ENCODE results near the gene SMARCA4.

SMARCA4 gene

GRCh38 chr19:10960314-10961072 lies at the start of gene SMARCA4:
Gene SMARCA4, plus strand, starts transcription at chr19:10961030. Its CDS starts 23,122 bp downstream, at chr19:10984152.
- H3K4me1 Mint-ChIP-seq (ENCODE audit: low read depth), result peaks cover 35% of the 10 kb centered on the region
- H3K4me3 Mint-ChIP-seq, result peak within 1 kb of the TSS; percentile 91
- no peaks in the 10 kb centered on the region for H3K9me3 Mint-ChIP-seq
- peaks cover 6% of the 10 kb centered on the region for H3K36me3 Mint-ChIP-seq (ENCODE audit: low read depth)
- no peaks in the 10 kb centered on the region for H3K27me3 Mint-ChIP-seq (ENCODE audit: low read depth)
- peak within 1 kb of the TSS; percentile 86 for H3K27ac Mint-ChIP-seq

- Mint-ChIP-seq H3K27ac (no peak overlapping the region), H3K4me3 (no peak overlapping the region), H3K27me3 (ENCODE audit: low read depth) (no peaks in the 10 kb centered on the region), H3K9me3 (no peaks in the 10 kb centered on the region), H3K4me1 (ENCODE audit: low read depth) (no peaks in the 10 kb centered on the region), H3K36me3 (ENCODE audit: low read depth) (peaks cover 7% of the 10 kb centered on the region)
Observed at GRCh38 chr19:10911579-10912363, 49.1 kb upstream of the SMARCA4 start.

GRCh38 chr19:10912619-10913018 lies 48.2 kb upstream of the SMARCA4 start:
- Mint-ChIP-seq H3K36me3 (ENCODE audit: low read depth) (peaks cover 7% of the 10 kb centered on the region), H3K9me3 (no peaks in the 10 kb centered on the region), H3K4me3 (no peak overlapping the region), H3K4me1 (ENCODE audit: low read depth) (no peaks in the 10 kb centered on the region), H3K27ac (no peak overlapping the region), H3K27me3 (ENCODE audit: low read depth) (no peaks in the 10 kb centered on the region)

- peaks cover 7% of the 10 kb centered on the region for H3K36me3 Mint-ChIP-seq (ENCODE audit: low read depth)
- H3K27me3 Mint-ChIP-seq (ENCODE audit: low read depth), result no peaks in the 10 kb centered on the region
- H3K9me3 Mint-ChIP-seq, result no peaks in the 10 kb centered on the region
- H3K4me3 Mint-ChIP-seq, result no peak overlapping the region
- H3K27ac Mint-ChIP-seq, result no peak overlapping the region
- no peaks in the 10 kb centered on the region for H3K4me1 Mint-ChIP-seq (ENCODE audit: low read depth)
Observed at GRCh38 chr19:10913716-10914340, 47.0 kb upstream of the SMARCA4 start.

GRCh38 chr19:10915130-10916091 lies 45.4 kb upstream of the SMARCA4 start:
- Mint-ChIP-seq H3K27ac (no peak overlapping the region), H3K27me3 (ENCODE audit: low read depth) (no peaks in the 10 kb centered on the region), H3K9me3 (no peaks in the 10 kb centered on the region), H3K4me1 (ENCODE audit: low read depth) (no peaks in the 10 kb centered on the region), H3K36me3 (ENCODE audit: low read depth) (peaks cover 6% of the 10 kb centered on the region), H3K4me3 (no peak overlapping the region)

DNA sequence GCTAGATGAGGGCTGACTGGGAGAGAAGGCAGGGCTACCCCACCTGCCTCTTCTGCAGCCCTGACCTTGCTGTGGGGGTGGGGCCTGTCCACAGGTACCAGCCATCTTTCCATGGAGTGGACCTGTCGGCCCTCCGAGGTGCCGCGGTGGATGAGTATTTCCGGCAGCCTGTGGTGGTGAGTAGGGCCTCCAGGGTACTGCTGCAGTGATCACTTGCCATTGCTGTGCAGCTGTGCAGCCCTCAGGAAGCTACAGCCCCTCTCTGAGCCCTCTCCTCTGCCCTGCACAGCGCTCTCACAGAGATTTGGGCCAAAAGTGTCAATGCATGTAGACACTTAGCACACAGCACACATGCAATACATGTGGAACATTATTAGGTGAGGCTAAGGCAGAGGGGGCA lies 44.2 kb upstream of the SMARCA4 start:
- Mint-ChIP-seq H3K4me3 (no peak overlapping the region), H3K9me3 (no peaks in the 10 kb centered on the region), H3K36me3 (ENCODE audit: low read depth) (peaks cover 8% of the 10 kb centered on the region), H3K27me3 (ENCODE audit: low read depth) (no peaks in the 10 kb centered on the region), H3K4me1 (ENCODE audit: low read depth) (no peaks in the 10 kb centered on the region), H3K27ac (no peak overlapping the region)

DNA sequence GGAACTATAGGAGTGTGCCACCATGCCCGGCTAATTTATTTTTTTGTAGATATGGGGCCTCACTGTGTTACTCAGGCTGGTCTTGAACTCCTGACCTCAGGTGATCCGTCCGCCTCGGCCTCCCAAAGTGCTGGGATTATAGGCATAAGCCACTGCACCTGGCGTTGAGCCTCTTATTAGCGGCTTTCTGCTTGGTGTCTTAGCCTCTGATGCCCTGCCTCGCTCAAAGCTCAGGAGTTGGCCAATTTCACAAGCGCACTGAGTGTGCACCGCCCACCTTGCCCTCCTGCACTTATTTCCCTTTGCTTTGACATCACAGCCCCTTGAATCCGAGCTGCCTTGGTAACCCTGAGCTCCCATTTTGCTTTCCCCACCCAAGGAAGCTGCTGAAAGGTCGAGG lies 42.5 kb upstream of the SMARCA4 start:
- Mint-ChIP-seq H3K4me3 (no peak overlapping the region), H3K9me3 (no peaks in the 10 kb centered on the region), H3K27me3 (ENCODE audit: low read depth) (no peaks in the 10 kb centered on the region), H3K27ac (no peak overlapping the region), H3K36me3 (ENCODE audit: low read depth) (peaks cover 5% of the 10 kb centered on the region), H3K4me1 (ENCODE audit: low read depth) (no peaks in the 10 kb centered on the region)

- Mint-ChIP-seq H3K36me3 (ENCODE audit: low read depth) (peaks cover 8% of the 10 kb centered on the region), H3K4me3 (no peak overlapping the region), H3K27ac (no peak overlapping the region), H3K9me3 (no peaks in the 10 kb centered on the region), H3K27me3 (ENCODE audit: low read depth) (no peaks in the 10 kb centered on the region), H3K4me1 (ENCODE audit: low read depth) (no peaks in the 10 kb centered on the region)
Observed at GRCh38 chr19:10919352-10920287, 41.2 kb upstream of the SMARCA4 start.

DNA sequence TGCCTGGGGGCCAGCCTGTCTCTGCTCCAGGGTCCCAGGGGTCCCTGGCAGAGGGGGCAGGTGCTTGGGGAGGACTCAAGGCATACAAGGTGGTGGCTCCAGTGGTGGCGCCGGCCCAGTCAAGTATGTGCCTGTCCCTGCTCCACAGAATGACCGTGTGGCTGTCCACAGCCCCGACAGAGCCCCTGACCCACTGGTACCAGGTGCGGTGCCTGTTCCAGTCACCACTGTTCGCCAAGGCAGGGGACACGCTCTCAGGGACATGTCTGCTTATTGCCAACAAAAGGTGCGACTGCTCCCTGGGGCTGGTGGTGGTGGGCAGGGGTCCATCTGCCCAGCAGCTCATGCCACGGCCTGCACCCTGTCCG lies 40.6 kb upstream of the SMARCA4 start:
- Mint-ChIP-seq H3K36me3 (ENCODE audit: low read depth) (peaks cover 9% of the 10 kb centered on the region), H3K9me3 (no peaks in the 10 kb centered on the region), H3K4me1 (ENCODE audit: low read depth) (no peaks in the 10 kb centered on the region), H3K4me3 (no peak overlapping the region), H3K27me3 (ENCODE audit: low read depth) (no peaks in the 10 kb centered on the region), H3K27ac (no peak overlapping the region)

- Mint-ChIP-seq H3K4me1 (ENCODE audit: low read depth) (no peaks in the 10 kb centered on the region), H3K27ac (no peak overlapping the region), H3K4me3 (no peak overlapping the region), H3K36me3 (ENCODE audit: low read depth) (peaks cover 9% of the 10 kb centered on the region), H3K9me3 (no peaks in the 10 kb centered on the region), H3K27me3 (ENCODE audit: low read depth) (no peaks in the 10 kb centered on the region)
Observed at GRCh38 chr19:10920781-10921180, 40.0 kb upstream of the SMARCA4 start.

DNA sequence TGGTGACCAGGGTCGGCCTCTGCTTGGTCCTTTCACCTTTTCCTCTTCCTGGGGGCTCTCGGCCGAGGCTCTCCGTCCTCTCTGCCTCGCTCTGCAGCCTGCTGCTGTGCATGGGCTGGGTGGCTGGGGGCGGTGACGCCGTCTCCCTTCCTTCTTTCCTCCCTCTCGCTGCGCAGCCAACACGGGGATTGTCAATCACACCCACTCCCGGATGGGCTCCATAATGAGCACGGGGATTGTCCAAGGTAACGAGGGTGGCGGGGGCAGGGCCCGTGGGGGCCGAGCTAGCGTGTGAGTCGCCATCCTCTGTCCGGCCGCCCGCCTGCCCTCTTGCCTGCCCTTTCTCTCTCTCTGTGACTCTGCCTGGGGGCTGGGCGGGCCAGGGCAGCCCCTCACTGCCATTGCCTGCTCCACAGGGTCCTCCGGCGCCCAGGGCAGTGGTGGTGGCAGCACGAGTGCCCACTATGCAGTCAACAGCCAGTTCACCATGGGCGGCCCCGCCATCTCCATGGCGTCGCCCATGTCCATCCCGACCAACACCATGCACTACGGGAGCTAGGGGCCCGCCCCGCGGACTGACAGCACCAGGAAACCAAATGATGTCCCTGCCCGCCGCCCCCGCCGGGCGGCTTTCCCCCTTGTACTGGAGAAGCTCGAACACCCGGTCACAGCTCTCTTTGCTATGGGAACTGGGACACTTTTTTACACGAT lies 39.5 kb upstream of the SMARCA4 start:
- peaks cover 9% of the 10 kb centered on the region for H3K36me3 Mint-ChIP-seq (ENCODE audit: low read depth)
- H3K27ac Mint-ChIP-seq, result no peak overlapping the region
- H3K27me3 Mint-ChIP-seq (ENCODE audit: low read depth), result no peaks in the 10 kb centered on the region
- no peaks in the 10 kb centered on the region for H3K9me3 Mint-ChIP-seq
- H3K4me1 Mint-ChIP-seq (ENCODE audit: low read depth), result no peaks in the 10 kb centered on the region
- H3K4me3 Mint-ChIP-seq, result no peak overlapping the region

DNA sequence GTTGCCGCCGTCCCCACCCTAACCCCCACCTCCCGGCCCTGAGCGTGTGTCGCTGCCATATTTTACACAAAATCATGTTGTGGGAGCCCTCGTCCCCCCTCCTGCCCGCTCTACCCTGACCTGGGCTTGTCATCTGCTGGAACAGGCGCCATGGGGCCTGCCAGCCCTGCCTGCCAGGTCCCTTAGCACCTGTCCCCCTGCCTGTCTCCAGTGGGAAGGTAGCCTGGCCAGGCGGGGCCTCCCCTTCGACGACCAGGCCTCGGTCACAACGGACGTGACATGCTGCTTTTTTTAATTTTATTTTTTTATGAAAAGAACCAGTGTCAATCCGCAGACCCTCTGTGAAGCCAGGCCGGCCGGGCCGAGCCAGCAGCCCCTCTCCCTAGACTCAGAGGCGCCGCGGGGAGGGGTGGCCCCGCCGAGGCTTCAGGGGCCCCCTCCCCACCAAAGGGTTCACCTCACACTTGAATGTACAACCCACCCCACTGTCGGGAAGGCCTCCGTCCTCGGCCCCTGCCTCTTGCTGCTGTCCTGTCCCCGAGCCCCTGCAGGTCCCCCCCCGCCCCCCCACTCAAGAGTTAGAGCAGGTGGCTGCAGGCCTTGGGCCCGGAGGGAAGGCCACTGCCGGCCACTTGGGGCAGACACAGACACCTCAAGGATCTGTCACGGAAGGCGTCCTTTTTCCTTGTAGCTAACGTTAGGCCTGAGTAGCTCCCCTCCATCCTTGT lies 38.8 kb upstream of the SMARCA4 start:
- H3K36me3 Mint-ChIP-seq (ENCODE audit: low read depth), result peaks cover 9% of the 10 kb centered on the region
- peaks cover under 1% of the 10 kb centered on the region for H3K4me1 Mint-ChIP-seq (ENCODE audit: low read depth)
- H3K4me3 Mint-ChIP-seq, result no peak overlapping the region
- no peaks in the 10 kb centered on the region for H3K9me3 Mint-ChIP-seq
- H3K27me3 Mint-ChIP-seq (ENCODE audit: low read depth), result no peaks in the 10 kb centered on the region
- no peak overlapping the region for H3K27ac Mint-ChIP-seq

All from T-helper 1 cell treated with Interleukin-12 subunit alpha and Interleukin-12 subunit beta and Interleukin-4 antibody, amounts not matched to agents 30 μg/mL and 1 μg/mL, for 36 hours (primary cell).